GM18526 (cell line): ENCODE results near the gene RPL10A.
A peak's percentile ranks its signal among the peaks of the same experiment; 100 is the strongest.

Source experiments
- POLR2A ChIP-seq: IDR thresholded peaks from 3 replicates; pipeline ENCODE4 v1.6.1; 2011; ENCODE audit not compliant: insufficient read length; ENCODE audit errors: extremely low read depth

RPL10A gene

GRCh38 chr6:35468181-35468979 is at the start of gene RPL10A:
RPL10A (plus strand) TSS chr6:35468401; CDS start chr6:35468435, 34 bp downstream.
- peak; percentile 99 for TF ChIP-seq POLR2A

- TF ChIP-seq POLR2A: no peak
Observed at GRCh38 chr6:35419417-35419816, 48.8 kb upstream of the RPL10A start.

- no peak for TF ChIP-seq POLR2A
Observed at GRCh38 chr6:35419961-35420360, 48.2 kb upstream of the RPL10A start.

GRCh38 chr6:35425284-35425683 is 42.9 kb upstream of the RPL10A start:
- no peak for TF ChIP-seq POLR2A

GRCh38 chr6:35426074-35426473 is 42.1 kb upstream of the RPL10A start:
- no peak for TF ChIP-seq POLR2A

GRCh38 chr6:35427435-35427834 is 40.8 kb upstream of the RPL10A start:
- no peak for TF ChIP-seq POLR2A

- TF ChIP-seq POLR2A: no peak
Observed at GRCh38 chr6:35427851-35428321, 40.3 kb upstream of the RPL10A start.

- TF ChIP-seq POLR2A: no peak
Observed at GRCh38 chr6:35428421-35429149, 39.6 kb upstream of the RPL10A start.

GRCh38 chr6:35429463-35429862 is 38.7 kb upstream of the RPL10A start:
- TF ChIP-seq POLR2A: no peak

- no peak for TF ChIP-seq POLR2A
Observed at GRCh38 chr6:35432291-35432690, 35.9 kb upstream of the RPL10A start.

GRCh38 chr6:35435074-35435837 is 32.9 kb upstream of the RPL10A start:
- TF ChIP-seq POLR2A: no peak

- no peak for TF ChIP-seq POLR2A
Observed at GRCh38 chr6:35436071-35436857, 31.9 kb upstream of the RPL10A start.

GRCh38 chr6:35439308-35439707 is 28.9 kb upstream of the RPL10A start:
- TF ChIP-seq POLR2A: no peak

- no peak for TF ChIP-seq POLR2A
Observed at GRCh38 chr6:35441205-35441604, 27.0 kb upstream of the RPL10A start.

GRCh38 chr6:35441642-35442041 is 26.6 kb upstream of the RPL10A start:
- TF ChIP-seq POLR2A: no peak
